Fibroblast of the aortic adventitia (primary cell): ENCODE results near the gene DHX8. TPM values are rescaled to one million over a fixed set of nuclear protein-coding genes. Genes with fewer than 3 reads are reported as not detected.
A peak's percentile ranks its signal among the peaks of the same experiment; 100 is the strongest.

Source experiments
- DNase-seq: peaks from one replicate; pipeline ENCODE4 v3.0.0-alpha.2; 2010; ENCODE audit warnings: low read depth
- H3K4me3 ChIP-seq: 2 replicates; pipeline ENCODE4 v1.5.1; 2011; ENCODE audit warnings: low read depth, mild to moderate bottlenecking, control low read depth, low read length, moderate library complexity
- total RNA-seq: library from RNA; depleted of rRNA; stranded (reverse); fragments of >200 nt; gene quantifications from 2 replicates; pipeline ENCODE4 v1.2.3, GENCODE V29; 2012; ENCODE audit warnings: low replicate concordance
- TF ChIP-seq, protein P1 (sequence below): IDR thresholded peaks from 2 replicates; pipeline ENCODE4 v1.5.1; 2011; ENCODE audit warnings: mild to moderate bottlenecking, low read length, control low read depth, inconsistent platforms; ENCODE audit not compliant: insufficient read depth

DHX8 gene
- total RNA-seq, 1 donor, result 44.1 TPM

DNA sequence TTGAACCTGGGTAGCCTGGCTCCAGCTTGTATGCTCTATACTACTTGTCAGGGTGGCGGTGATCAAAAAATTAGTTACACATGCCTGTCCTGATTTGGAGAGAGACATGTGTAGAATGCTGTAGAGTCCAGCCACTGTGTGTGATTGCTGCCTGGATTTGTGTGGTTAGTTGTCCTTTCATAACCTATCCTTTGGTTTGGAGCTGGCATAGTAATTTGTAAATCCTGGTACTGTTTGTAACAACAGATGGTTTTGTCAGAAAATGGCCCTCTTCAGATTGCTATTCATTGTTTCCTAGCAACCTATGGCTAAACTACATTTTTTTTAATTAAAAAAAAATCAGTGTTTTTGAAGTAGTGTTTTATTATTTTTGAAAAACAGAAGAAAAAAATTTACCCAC, 31.9 kb downstream of the DHX8 start:
- TF ChIP-seq, protein P1, sequence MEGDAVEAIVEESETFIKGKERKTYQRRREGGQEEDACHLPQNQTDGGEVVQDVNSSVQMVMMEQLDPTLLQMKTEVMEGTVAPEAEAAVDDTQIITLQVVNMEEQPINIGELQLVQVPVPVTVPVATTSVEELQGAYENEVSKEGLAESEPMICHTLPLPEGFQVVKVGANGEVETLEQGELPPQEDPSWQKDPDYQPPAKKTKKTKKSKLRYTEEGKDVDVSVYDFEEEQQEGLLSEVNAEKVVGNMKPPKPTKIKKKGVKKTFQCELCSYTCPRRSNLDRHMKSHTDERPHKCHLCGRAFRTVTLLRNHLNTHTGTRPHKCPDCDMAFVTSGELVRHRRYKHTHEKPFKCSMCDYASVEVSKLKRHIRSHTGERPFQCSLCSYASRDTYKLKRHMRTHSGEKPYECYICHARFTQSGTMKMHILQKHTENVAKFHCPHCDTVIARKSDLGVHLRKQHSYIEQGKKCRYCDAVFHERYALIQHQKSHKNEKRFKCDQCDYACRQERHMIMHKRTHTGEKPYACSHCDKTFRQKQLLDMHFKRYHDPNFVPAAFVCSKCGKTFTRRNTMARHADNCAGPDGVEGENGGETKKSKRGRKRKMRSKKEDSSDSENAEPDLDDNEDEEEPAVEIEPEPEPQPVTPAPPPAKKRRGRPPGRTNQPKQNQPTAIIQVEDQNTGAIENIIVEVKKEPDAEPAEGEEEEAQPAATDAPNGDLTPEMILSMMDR, result no peak
- DNase-seq, result no peak
- no peak overlapping the region for H3K4me3 ChIP-seq

DNA sequence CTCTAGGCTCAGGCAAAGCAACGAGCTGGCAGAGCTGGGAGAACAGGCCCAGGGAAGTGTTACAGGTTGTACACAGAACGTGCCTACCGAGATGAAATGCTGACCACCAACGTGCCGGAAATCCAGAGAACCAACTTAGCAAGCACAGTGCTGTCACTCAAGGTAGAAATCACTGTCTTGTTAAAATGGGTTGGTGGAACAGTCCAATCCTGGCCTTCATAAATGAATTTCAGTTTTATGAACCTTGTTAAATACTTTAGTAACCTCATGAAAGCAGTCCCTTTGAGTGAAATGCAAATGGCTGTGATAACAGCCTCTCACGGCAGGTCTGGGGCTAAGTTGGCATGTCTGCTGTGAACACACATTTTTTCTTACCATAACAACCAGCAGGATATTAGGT, 33.4 kb downstream of the DHX8 start:
- no peak for DNase-seq
- TF ChIP-seq, protein P1, result no peak
- H3K4me3 ChIP-seq, result no peak overlapping the region

DNA sequence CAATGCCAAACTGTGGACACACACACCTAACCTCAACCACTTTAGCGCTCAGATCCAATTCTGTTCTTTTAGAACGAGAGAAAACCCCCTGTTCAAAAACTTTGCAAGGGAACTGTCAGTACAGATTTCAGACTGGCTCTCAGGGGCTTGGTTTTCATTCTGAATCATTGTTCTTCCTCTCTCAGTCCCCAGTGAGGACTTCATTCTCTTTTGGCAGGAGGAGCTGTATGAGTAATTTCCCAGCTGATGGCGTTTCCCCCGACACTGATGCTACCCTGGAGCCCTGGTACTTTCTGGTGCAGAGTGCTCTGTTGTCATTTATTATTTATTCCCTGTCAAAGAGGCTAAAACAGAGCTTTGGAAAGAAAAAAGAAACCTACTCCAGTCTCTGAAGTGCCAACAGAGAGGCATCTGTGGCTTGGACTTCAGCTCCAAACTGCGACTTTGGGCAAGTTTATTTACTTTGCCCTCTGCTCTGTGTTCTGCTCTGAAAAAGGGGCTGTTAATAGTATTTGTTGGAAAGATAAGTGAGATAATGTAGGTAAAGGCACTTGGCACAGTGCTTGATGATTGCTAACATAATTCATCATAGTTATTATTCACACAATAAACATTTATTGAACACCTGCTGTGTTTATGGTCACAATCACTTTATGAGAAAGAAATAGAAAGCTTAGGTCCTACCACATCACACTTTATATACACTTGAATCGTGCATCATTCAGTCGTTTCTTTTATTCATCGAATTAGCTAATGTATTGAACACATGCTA, 34.0 kb downstream of the DHX8 start:
- peak; percentile 72 for DNase-seq
- H3K4me3 ChIP-seq, result no peak overlapping the region
- TF ChIP-seq, protein P1, result no peak

DNA sequence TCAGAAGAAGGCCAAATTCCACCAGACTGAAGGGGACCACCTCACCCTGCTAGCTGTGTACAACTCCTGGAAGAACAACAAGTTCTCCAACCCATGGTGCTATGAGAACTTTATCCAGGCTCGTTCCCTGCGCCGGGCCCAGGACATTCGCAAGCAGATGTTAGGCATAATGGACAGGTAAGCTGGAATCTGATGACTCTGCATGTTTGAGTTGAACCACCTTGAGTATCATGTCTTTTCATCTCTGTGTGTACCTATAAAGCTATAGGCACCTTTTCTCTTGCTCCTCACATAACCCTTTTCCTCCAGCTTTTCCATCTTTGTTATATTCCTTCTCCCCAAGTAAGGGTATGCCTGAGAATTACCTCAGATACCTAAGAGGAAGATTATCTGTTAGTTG, 37.6 kb downstream of the DHX8 start:
- TF ChIP-seq, protein P1, result no peak
- DNase-seq, result no peak
- no peak overlapping the region for H3K4me3 ChIP-seq

DNA sequence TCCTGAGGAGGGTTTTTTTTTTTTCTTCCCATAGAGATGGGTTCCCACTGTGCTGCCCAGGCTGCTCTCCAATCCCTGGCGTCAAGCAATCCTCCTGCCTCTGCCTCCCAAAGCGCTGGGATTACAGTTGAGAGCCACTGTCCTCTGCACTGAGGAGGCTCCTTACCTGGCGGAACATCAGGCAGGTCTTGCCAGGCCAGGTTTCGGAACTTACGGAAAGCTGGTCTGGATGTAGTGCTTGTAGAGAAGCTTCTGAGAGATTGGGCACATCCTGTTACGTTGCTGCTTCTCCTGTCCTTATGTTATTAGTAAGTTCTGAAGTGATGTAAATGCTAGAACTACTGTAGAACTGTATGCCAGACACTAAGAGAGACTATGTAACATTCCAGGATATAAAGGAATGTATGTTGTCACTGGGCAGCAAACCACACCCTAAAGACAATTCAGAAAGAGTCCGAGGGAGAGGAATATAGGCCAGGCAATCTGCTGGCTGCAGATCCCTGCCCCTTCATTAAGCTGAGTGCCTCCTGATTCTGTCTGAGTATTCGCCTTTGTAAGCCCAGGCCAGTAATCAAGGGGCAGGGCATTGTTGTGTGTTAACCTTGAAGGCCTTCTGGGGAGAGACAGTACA, 41.3 kb downstream of the DHX8 start:
- peak; percentile 30 for DNase-seq
- H3K4me3 ChIP-seq, result no peak overlapping the region
- TF ChIP-seq, protein P1, result no peak

DNA sequence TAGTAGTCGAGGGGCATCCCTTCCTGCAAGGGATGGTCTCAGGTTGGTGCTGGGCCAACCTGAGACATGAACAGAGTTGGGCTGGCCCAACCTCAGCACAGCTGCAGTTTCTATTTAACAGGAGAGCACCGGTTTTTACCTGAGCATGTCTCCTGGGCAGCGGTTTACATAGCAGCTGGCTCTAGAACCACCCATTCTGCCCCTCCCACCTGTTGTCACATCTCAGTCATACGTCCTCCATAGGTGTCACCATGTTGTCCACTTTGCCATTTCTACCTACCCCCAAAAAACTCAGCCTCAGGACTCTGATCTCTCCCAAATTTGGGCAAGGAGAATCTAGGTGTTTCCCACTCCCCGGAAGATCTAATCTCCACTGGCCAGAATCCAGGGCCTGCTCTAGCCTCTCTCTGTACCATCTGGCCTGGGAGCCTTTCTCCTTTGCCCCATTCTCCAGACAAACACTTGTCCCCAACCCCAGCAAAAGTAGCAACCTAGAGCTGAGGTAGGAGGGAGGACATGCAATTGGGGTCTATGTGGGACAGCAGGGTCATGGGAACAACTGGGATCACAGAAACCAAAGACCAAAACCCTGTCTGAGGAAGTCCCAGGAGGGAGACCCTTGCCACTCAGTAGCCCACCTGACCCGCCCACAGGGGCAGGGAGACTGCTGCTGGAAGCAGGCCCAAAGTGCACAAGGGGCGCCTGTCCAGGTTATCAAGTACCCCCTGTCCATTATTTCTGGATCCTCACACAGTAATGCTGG, 43.3 kb downstream of the DHX8 start:
- TF ChIP-seq, protein P1, result no peak
- no peak for DNase-seq
- H3K4me3 ChIP-seq, result no peak overlapping the region
